Measurements from ENCODE around the gene NT5C1A.

The NT5C1A gene

DNA sequence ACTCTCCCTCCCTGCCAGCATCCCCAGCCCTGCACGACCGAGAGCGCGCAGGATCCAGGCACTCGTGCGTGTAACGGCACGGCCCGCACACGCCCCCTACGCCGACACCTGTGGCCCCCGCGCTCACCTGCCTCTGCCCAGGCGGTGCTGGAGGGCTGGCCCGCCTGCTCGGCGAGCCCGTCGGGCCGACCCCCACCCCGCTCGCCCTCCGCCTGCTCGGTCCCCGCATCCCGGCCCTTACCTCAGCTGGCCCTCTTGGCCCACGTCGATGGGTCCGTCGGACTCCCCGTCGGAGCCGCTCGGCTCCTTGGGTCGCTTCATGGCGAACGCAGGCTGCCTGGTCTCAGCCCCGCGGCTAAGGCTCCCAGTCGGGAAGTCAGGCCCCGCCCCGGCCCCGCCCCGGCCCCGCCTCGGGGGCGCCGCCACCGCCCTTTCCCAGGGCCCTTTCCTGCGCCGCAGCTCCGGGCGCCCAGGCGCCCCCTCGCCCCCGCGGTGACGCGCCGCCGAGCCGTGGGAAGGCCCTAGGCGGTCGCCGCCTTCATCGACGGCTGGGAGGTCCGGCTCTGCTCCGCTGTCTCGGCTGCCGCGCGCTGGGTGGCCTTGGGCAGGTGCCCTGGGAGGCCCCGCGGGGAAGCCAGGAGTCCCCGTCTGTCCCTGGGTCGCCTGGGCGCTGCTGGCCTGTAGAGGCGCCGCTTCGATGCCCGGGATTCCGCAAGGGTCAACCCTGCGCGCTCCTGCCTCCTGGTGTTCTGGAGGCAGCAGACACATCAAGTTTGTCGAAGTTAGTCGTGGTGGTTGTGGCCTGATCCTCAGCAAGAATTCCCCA lies 32.4 kb downstream of the NT5C1A start, which contains the start of gene HEYL:
TSS of gene HEYL (minus strand) at position 339 of the 826 bp plus-strand sequence. CDS start at position 321, 18 bp downstream.
- DNase-seq (ENCODE audit: low read depth in 4 of 4, low spot score in 1 of 4), result peak; percentile 21 to 77 (median 54)

DNA sequence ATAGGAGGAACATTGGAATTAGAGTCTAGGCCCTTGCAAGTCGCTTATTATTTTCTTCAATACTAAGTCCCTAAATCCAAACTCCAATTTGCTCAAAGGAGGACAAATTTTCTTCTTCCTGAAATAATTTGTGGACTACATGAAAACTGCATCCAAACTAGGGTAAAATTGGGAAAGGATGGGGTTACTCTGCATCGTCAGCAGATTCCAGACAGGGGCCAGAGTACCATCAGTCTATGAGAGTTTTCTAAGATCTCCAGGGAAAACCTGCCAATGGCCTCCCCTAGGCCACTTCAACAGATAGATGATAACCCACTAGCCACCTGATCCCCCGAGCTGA lies 33.0 kb downstream of the NT5C1A start:
- no peak for DNase-seq (ENCODE audit: low read depth in 4 of 4, low spot score in 1 of 4)

DNA sequence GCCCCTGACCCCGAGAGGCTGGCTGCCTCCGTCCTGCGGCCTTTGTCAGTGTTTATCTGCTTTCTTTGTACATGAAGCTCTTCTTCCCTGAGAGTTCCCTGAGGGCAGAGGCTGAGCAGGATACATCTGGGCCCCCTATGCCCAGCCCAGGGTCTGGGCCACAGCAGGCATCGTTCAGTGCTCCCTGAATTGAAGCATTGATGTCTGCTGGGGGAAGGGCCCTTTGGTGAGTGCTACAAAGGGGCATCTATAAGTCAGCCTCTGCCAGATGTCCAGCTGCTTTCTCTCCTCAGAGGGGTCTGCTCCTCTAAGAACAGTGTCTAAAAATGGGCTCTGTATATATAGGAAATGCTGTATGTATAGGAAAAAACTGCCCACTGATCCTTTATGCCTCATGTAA lies 34.5 kb downstream of the NT5C1A start:
- DNase-seq (ENCODE audit: low read depth in 4 of 4, low spot score in 1 of 4), result no peak

DNA sequence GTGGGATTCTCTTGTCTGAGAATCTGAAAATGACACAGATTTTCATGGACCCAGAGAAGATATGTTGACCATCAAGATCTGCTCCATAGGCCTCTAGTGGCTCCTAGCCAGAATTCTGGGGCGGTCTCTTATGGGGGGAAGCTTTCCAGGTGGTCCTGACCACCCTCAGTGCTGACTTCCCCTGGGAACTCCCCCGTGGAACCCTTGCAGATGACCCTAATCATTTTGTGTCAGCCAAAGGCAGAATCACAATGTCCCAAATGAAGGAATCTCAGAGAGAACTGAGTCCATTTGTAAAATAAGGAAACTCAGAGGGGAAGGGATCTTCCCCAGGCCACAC lies 36.1 kb downstream of the NT5C1A start:
- no peak for DNase-seq (ENCODE audit: low read depth in 4 of 4, low spot score in 1 of 4)

DNA sequence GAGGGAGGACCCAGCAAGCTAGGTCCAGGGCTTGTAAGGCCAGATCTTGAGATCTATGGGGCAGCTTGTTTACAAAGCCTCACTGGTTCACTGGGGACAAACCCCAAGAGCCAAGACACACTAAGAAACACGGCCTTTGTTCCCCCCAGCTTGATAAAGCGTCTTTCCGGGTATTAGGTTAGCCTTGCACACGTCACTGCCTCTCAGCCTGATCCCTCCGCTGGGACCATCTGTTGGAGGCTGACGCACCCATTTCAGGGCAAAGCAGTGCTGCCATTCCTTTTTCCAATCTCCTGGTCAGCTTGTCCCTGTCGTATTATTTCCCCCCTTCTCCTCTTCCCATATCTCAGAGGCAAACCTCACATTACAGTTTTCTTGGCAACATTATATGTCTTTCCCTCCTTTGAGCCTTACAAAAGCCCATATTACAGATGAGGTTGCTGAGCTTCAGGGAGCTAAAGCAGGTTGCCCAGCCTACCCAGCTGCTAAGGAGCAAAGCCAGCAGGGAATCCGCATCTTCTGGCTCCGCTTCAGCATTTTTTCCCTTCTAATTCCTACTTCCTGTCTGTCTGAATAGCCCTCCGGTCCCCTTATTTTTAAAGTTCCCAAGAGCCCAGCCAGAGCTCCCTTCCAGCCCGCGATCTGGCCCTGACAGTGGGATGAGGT lies 36.6 kb downstream of the NT5C1A start:
- no peak for DNase-seq (ENCODE audit: low read depth in 4 of 4, low spot score in 1 of 4)

DNA sequence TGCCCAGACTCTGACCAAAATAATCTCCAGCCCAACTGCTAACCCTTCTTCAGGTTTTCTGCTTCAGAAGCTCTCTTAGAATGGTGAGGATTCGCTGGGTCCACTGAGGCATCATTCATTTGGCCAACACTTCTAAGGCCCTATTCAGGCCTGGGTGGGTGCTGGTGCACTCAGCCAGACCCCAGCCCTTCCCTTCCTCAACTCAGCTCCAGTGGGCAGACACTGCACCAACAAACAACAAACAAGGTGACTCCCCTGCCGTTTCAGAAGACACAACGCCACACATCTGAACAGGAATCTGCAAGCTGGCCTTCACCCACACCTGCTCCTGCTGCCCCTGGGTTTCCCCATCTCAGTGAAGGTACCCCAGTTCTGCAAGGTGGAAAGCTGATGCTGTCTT lies 38.5 kb downstream of the NT5C1A start:
- DNase-seq (ENCODE audit: low read depth in 4 of 4, low spot score in 1 of 4), result no peak

DNA sequence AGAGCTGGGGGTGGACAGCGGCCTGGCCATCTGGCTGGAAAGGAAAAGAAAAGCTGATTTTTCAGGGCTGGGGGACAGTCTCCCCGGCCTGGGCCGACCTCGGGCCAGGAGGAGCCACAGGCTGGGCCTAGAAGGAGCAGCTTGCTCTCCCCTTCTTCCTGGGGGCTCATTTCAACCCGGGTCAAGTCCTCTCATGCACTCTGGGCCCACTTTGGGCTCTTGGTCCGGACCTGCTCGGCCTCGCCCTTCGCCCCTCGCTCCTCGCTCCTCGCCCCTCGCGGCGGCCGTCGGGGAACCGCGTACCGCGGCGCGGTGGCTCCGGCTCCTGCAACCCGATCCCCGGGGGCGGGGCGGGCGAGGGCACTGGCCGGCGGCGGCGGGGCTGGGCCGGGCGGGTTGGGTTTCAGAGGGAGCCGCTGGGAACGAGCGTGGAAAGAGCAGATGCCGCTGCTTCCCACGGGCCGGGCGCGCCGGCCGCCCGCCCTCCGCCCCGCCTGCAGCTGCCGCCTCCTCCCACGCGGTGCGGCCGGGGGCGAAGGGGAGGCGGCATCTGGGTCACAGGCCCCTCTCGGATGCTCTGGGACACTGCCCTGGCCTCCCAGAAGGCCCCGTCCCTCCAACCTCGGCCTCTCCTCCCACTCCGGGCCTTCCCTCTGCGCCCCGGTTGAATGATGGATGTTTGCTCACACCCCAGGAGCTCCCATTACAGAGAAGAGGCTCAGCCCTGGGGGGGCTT lies 39.1 kb downstream of the NT5C1A start:
- no peak for DNase-seq (ENCODE audit: low read depth in 4 of 4, low spot score in 1 of 4)

DNA sequence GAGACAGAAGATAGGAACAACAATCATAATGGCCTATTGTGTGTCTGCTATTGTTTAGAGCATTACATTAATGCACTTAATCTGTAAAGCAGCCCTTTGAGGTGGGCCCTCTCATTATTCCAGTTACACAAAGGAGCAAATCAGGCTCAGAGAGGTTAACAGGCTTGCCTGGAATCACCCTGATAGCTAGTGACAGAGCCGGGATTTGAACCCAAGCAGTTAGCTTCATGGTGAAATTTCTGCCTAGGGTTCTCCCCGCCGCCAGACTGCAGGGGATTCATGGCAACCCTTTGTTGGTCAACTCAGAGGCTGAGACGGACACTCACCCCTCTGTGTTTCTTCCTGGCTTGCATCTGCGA lies 39.6 kb downstream of the NT5C1A start:
- DNase-seq (ENCODE audit: low read depth in 4 of 4, low spot score in 1 of 4), result no peak

DNA sequence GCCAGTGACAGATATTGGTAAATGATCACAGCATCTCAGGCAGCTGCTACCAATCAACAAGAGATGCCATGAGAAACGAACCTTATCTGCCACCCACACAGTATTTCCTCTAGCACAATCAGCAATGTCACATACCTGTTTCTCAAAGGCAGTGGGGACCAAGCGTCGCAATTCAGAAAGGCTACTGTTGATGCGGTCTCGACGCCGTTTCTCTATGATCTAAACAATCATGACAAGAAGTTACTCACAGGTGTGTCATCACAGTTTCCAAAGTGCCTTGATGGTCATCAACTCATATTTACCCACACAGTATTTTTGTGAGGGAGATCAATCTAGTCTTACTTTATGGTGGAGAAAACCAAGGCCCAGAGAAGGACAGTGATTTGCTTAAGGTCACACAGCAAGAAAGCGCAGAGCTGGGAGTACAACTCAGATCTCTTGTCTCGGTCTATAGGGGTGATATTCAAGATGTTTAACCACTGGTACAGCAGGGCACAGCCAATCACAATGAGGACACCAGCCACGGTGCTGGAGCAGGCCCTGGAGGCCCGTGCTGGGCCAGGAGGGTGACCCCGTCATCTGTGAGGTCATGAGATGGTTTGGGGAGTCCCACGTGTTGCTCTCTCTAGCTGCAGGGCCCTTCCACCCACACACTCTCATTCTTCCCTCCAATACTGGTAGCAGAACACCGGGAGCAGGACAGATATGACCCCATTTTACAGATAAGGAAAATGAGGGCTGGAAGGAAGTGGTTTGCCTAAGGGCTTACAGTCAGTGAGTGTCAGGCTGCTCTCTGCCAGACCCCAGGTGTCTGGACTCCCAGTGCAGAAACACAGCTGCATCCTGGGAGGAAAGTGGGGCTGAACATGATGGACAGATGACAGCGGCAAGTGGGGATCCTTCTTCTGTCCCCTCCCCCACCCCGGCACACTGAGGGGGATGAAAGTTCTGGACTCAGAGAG lies 40.3 kb downstream of the NT5C1A start:
- no peak for DNase-seq (ENCODE audit: low read depth in 4 of 4, low spot score in 1 of 4)

DNA sequence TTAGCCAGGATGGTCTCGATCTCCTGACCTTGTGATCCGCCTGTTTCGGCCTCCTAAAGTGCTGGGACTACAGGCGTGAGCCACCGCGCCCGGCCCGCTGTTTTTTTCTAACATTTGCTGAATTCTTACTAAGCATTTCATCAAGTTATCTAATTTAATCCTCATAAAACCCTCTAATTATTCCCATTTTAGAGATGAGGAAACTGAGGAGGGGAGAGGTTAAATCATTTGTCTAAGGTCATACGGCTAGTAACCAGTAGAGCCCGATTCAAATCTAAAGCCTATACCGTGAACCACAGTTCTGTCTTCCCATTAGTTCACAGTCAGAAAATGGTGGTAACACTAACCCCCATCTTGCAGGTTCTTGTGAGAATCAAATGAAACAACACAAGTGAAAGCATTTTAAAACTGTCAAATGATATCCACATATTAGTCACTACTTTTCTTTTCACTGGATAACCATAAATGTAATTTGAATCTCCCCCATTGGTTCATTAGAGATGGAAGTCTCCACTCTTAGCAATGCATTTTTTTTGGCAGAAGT lies 43.0 kb downstream of the NT5C1A start:
- no peak for DNase-seq (ENCODE audit: low read depth in 4 of 4, low spot score in 1 of 4)

DNA sequence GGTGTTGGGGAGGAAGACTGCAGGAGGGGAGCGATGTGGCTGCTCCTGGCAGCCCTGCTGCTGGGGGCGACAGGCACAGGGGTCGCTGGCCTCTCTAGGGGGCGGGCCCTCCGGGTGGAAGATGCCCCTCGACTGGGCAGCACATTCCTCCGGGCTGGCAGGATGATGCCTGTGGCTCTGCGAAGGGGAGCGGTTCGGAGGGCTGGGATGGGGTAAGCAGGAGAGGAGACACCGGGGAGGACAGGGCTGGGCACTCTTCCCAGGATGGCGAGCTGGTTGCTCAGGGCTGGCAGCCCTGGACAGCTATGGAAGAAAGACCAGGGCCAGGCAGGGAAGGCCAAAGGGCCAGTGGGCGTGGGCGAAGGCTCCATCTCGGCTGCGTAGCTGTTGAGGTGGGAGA lies 45.3 kb downstream of the NT5C1A start:
- no peak for DNase-seq (ENCODE audit: low read depth in 4 of 4, low spot score in 1 of 4)

DNA sequence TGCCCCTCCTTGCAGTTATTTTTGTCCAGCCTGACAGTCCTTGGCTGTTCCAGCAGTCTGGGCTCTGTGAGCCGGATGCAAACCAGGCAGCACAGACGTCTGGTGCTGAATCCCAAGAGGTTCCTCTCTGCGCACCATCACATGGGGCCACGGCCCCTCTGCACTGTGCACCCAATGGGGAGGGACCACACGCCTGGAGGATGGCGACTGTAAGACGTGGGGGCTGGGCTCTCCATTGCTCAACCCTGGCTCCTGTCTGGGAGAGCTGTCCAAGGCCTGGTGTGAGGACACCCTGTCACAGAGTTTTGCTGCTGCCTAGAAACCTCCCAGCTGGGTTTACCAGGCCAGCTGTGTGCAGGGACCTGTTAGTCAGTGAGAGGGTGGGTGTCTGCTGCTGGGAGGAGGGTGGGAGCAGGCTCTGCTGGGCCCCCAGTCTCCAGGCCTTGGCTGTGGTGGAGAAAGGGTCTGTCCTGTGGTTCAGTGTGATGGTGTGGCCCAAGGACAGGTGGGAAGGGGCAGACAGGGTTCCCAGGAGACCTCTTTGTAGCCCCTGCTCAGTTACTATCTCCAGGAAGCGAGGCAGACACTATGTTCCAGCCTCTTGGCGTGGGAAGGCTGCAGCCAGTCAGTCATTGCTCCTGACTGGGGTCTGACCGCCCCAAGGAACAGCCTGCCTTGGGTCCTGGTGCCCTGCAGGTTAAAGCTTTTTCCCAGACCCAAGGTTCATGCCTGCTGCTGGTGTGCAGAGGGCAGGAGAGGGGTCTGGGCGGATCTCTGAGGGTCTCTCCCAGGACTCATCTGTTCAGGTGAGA lies 46.2 kb downstream of the NT5C1A start:
- DNase-seq (ENCODE audit: low read depth in 4 of 4, low spot score in 1 of 4), result no peak

DNA sequence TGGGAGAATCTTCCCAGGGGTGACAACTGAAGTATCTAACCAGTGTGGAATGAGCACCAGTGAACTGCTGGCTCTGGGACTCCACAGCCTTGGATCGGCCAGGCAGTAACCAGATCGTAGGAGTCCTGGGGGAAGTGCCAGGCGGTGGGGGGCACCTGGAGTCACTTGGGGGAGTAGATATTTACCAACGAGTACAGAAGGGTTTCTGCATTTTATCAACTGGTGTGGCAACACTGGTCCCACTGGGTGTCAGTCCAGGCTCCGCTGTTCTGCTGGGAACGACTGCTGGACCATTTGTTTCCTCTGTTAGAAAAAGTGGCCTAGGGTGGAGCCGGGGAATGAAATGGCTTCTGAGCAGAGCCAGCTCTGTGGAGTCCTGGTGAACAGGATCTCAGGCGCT lies 46.9 kb downstream of the NT5C1A start:
- DNase-seq (ENCODE audit: low read depth in 4 of 4, low spot score in 1 of 4), result no peak

DNA sequence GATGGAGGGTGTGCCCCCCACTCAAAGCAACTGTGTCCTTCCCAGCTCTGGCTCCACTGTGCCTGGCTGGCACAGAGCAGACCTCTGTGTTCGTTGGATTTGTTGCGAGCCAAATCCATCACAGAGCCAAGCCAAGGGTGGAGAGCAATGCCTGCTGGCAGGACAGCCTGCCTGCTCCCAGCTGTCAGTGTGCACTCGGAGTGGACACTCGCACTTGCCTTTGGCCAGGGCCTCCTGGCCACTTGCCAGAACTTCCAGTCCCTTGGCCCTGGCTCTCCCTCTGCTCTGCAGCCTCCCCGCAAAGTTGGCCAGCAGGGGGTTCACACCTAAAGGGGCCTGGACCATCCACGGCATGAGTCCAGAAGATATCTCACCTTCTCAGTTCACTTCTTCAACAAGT lies 48.9 kb downstream of the NT5C1A start:
- DNase-seq (ENCODE audit: low read depth in 4 of 4, low spot score in 1 of 4), result no peak

DNA sequence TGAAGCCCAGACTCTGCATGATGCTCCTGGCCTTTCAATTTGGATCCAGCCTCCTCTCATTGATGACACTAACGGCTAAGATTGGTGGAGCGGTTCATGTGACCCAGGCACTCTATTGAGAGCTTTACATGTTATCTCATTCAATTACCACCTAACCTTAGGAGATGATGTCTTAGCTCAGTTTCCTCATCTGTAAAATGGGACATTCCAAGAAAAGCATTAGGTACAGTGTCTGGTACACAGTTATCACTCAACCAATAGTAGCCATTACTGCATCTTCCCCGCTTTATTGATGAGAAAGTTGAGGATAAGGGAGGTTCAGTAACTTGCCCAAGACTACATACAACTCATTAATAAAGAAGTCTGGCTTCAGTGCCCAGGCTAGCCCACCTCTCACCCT lies 49.5 kb downstream of the NT5C1A start:
- no peak for DNase-seq (ENCODE audit: low read depth in 4 of 4, low spot score in 1 of 4)

DNA sequence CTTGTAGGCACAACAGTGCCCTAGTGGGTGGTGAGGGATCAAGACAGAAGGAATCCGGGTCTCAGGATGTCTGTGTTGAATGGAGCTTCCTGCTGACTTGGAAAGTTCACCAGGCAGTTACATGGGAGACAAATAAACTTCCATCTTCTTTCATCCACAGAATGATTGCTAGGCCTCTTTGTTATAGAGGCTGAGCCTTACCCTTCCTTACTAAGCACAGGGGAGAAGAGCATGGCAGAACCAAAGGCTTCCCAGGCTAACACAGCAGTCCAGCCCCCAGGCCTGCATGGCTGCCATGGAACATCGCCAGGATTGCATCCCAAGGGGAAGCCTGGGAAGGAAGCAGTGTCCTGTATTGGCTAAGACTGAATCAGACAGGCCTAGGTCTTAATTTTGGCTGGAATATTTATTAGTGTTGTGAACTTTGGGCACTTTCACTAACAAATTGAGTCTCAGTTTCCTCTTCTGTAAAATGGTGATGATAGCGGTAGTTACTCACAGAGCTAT lies 51.2 kb downstream of the NT5C1A start:
- no peak for DNase-seq (ENCODE audit: low read depth in 4 of 4, low spot score in 1 of 4)

DNA sequence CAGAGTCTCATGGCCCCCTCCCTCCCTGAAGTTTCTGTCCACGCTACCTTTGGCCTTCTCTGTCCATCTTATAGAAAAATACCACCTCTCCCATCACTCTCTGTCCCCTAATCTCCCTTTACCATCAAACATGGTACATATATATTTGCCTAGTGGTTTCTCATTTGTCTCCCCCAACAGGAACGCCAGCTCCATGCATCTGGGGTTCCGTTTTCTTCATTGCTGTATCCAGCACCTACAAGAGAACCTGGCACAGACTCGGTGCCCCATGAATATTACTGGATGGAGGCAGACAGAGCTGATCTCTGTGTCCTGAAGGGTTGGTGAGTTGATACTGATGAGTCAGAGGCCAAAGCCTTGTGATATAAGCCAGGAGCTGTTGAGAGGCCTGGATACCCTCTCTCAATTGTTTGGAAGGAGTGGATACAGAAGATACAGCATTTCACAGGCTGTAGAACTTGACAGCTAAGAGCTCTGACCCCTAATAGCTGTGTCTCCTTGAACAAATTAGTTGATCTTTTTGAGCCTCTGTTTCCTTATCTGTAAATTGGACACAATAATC lies 54.3 kb downstream of the NT5C1A start:
- DNase-seq (ENCODE audit: low read depth in 4 of 4, low spot score in 1 of 4), result no peak

DNA sequence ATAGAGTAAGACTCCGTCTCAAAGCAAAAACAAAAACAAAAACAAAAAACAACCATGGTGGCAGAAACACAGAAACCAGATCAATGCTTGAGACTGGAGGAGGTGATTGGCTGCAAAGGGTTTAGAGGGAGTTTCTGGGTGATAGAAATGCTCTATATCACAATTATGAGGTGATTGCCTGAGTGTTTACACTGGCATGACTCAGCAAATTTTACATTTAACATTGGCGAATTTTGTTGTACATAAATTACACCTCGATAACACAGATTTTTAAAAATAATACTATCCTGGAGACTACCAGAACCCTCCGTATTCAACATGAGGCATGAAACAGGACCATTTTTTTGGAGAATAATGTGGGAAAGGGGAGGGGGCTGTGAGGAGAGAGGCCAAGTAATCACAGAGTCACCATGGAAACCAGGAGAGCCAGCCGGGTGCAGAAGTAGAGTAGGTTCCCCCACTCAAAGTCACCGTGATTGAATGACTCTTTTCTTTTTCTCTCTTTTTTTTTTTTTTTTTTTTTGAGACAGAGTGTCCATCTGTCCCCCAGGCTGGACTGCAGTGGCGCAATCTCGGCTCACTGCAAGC lies 56.7 kb downstream of the NT5C1A start:
- DNase-seq (ENCODE audit: low read depth in 4 of 4, low spot score in 1 of 4), result no peak

DNA sequence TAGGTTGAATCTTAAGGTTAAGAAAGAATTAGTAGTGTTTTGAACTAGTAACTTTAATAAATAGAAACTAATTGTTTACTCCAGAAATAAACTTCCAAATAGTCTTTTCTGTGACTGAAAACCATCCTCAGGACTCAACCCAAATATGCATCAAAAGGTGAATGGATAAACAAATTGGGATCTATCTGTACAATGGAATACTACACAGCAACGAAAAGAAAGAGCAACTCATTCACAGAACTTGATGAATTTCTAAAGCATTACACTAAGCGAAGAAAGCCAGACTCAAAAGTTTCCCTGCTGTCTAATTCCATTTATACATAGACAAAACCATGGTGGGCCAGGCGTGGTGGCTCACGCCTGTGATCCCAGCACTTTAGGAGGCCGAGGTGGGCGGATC lies 57.4 kb downstream of the NT5C1A start:
- no peak for DNase-seq (ENCODE audit: low read depth in 4 of 4, low spot score in 1 of 4)
